NCI-H2107 treated with DMSO at 0.1 percent for 48 hours (cell line): ENCODE data around the gene SOX6.
"Not testable (repeated sequence)": the region's sequence is repeated elsewhere in the genome, so short reads cannot be mapped to it uniquely, and the experiment has no call there.

Source experiments
- DNase-seq: peaks from one replicate; lab custom pipeline; 2025; ENCODE audit not compliant: unreplicated experiment; lab: John Stamatoyannopoulos, UW

Gene SOX6

GRCh38 chr11:15940462-15941205 is 415.7 kb downstream of the SOX6 start:
- DNase-seq: no peak

DNA sequence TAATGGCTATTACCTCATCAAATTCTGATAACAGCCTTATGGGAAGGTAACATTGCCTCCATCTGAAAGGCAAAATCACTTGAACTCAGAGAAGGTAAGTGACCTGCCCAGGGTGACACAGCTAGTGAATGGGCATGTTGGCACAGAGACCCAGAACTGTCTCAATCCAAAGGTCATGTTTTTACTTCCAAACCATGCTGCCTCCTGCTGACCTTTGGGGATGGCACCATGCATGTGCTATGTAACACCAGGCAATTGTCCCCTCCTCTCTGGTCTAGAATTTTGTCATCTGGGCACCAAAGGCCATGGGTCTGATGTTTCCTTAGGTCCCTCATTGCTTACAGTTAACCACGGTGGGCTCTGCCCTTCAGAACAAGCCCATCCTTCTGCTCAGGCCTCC is 417.4 kb downstream of the SOX6 start:
- DNase-seq: no peak

GRCh38 chr11:15938121-15938611 is 418.2 kb downstream of the SOX6 start:
- DNase-seq: no peak

DNA sequence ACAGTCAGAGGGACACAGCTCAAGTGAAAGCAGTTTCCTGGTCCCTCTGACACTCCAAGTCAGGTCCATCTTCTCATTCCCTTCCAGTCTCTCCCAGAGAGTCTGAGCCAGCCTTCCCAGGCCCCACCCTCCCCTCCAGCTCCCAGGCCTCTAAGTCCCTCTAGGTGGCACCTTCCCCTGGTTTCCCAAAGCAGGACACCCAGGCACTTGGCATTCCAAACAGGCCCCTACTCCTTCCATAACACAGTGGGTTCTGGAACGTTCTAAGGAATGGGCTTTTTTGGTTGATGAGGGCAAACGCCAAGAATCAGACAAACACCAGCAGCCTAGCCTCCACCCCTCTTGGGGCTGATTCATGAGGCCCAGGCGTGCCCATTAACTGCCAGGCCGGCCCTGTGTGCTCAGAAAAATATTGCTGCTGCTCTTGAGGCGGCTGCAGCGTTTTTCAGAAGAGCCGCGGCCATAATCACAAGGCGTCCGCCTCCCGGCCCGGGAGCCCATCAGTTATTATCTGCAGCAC is 418.7 kb downstream of the SOX6 start:
- DNase-seq: no peak

- DNase-seq: no peak
Observed at GRCh38 chr11:15936011-15936410, 420.3 kb downstream of the SOX6 start.

- no peak for DNase-seq
Observed at GRCh38 chr11:15935373-15935772, 421.0 kb downstream of the SOX6 start.

DNA sequence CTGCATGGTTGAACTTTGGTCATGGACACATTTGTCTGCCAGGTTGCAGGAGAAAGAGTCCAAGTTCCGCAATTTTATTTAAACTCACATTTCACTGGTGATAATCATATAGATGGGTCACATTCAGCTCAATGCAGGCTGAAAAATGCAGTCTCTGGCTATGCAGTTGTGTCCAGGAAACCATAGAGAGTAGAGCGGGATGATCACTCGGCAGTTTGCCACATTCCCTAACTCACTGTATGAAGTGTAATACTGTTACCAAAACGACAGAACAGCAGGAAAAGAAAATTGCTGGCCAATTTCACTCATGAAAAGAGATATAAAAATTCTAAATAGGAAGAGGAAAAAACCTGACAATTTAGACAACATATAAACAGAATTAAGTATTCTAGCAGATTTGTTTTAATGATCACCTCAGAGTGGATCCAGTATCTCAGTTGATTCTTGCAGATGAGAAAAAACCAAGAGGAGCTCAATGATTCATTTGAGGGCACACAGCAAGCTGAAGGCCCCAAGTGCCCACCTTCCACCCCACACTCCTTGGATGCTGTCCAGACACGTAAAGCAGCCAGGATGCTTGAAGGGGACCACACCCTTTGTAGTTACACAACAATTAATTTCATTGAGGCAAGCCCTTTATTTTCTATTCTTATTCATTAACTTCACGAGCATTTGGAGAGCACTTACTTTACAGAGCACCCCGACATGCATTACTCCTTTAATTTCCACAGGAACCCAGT is 422.3 kb downstream of the SOX6 start:
- DNase-seq: no peak

- no peak for DNase-seq
Observed at GRCh38 chr11:15932417-15932816, 423.9 kb downstream of the SOX6 start.

DNA sequence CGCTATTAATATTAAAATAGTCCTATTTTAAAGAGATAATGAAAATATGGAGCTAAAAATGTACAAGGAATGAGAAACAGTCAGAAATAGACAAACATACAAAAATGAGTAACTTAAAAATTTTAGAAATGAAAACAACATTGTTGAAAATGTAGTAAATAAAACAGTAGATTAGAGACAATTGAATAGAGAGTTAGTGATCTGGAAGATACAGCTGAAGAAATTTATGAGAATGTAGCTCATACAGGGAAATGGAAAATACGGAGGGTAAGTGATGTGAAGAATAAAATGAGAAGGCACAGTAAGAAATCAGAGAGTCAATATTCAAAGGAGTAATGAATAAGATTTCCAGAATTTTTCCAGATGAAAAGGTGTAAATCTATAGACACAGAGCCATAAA is 424.8 kb downstream of the SOX6 start:
- no peak for DNase-seq

- no peak for DNase-seq
Observed at GRCh38 chr11:15930442-15931025, 425.8 kb downstream of the SOX6 start.

DNA sequence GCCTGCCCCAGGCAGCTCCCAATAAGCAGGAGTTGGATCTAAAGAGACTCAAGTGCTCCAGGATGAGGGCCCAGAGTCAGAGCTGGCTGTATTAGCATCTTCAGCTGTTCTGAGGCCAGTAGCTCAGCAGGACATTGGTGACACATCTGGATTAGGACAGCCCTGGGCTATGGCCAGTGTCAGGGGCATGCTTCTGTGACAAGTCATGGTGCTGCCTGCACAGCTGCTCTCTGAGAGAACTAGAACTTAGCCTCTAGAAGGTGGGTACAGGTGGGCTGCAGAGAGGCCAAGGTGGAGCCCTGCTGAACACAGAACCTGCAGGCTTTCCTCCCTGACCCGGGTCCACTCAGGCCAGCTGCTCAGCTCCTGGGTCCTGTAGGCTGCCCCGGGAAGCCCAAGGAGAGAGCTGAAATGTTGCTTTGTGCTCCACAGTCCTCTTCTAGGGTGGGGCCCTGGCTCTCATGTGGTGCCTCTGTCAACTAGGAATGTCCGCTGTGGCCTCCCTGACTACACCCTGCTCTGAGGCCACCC is 426.9 kb downstream of the SOX6 start:
- no peak for DNase-seq

GRCh38 chr11:15927864-15928217 is 428.5 kb downstream of the SOX6 start:
- no peak for DNase-seq

- DNase-seq: no peak
Observed at GRCh38 chr11:15927196-15927863, 429.0 kb downstream of the SOX6 start.

DNA sequence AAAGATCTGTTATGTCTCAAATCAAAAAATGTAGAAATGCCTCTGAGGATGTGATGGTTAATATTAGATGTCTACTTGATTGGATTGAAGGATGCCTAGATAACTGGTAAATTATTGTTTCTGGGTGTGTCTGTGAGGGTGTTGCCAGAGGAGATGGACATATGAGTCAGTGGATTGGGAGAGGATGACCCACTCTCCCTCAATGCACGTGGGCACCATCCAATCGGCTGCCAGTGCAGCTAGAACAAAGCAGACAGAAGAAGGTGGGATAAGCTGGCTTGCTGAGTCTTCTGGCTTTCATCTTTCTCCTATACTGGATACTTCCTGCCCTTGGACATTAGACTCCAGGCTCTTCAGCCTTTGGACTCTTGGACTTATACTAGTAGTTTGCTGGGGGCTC is 430.3 kb downstream of the SOX6 start:
- no peak for DNase-seq

GRCh38 chr11:15923183-15923582 is 433.2 kb downstream of the SOX6 start:
- peak; percentile 5 for DNase-seq

GRCh38 chr11:15922745-15923144 is 433.6 kb downstream of the SOX6 start:
- not testable (repeated sequence) for DNase-seq

DNA sequence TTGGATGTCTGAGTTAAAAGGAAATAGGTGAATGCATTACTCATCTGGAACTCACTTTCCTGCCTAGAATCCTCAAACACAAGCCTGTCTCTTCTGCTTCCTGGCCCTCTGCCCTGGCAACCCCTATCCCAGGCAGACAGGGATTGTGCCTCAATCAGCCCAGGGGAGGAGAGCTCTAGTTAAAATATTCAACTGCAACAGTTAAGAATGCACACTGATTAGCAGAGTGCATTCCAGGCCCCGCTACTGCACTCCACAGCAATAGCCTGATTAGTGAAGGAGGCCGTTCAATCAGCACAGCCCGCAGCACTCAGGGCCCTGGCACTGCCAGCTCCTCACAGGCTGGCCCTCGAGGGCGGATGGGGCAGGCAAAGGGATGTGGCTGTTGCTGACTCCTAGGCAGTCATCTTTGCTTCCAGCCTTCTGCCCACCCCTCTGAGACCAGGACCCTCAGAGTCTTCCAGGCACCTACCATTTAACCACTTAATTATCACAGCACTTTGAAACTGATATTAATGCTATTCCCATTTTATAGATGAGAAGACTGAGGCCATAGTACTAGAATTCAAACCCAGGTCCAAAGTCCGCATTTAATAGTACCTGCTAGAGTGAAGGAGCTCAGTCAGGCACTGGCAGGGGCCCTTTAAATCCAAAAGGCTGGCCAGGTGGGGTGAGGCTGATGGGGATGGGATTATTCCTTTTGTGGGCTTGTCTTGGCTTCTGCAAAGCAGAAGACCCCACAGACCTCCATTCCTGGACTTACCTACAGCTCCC is 435.3 kb downstream of the SOX6 start:
- DNase-seq: no peak

DNA sequence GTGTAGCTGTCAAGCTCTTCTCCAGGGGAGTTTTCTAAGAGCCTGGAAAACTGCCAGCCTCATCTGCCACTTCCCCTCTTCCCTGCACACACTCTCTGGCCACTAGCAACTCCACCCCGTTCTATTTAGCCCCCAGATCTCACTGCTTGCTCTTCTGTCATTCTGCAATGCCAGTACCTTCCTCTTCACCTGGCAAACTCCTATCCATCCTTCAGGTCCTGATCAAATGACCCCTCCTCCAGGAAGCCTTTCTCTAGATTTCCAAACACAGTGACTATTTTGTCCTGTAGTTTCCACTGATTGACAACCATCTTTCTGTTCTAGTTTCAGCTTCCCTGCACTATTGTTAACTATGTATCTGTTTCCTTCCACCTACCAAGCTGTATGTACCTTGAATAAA is 437.7 kb downstream of the SOX6 start:
- peak; percentile 55 for DNase-seq

DNA sequence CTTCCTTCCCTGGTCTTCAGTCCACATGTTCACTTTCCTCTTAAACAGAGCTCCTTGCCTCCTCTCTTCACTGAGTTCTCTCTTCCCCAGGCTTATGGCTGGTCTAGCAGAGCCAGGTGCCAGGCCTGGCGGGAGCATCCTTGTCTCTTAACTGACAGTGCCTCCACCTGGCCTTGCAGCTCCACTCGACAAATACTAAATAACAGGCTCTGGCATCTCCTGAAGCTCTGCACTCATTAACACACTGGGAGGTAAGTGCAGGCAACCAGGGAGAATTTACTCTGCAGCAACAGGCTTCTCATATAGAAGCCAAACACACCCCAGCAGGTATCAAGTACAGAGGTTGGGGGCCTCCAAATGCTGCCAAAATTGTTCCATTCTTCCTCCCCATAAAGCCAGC is 438.1 kb downstream of the SOX6 start:
- DNase-seq: peak; percentile 88
